ENCODE data around the gene SEPTIN5.

DNA sequence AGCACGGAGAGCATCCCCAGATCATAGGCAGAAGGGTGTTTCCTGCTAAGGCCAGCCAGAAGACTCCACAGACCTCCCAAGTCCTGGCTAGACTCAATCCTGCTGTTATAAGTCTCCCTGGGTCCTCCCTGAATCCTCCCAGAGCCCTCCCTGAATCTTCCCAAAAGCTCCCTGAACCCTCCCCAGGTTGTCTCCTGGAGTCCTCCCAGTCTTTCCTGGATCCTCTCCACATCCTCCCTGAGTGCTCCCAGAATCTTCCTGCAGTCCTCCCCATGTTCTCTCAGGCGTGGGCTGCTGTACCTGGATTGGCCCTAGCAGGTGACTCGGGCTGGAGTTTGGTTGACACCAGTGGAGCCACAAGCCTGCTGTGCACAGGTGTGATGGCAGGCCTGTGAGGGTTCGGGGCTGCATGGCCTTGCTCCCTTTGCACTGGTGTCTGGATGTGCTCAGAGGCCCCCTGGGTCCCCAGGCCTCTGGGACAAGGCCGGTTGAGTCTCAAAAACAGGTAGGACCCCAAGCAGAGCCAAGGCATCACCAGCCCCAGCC lies 20.6 kb downstream of the SEPTIN5 start:
- TF ChIP-seq ZFX (CRISPR knock-in tag; IDR thresholded peaks at IDR 0.05) (no peak), POLR2A (conservative IDR thresholded peaks at IDR 0.05) (no peak), POLR2AphosphoS5 (IDR thresholded peaks at IDR 0.05; ENCODE audit: control insufficient read depth, insufficient read depth, low read depth, low read length) (no peak), FOXO4 (CRISPR knock-in tag; IDR thresholded peaks at IDR 0.05) (no peak), VEZF1 (CRISPR knock-in tag; IDR thresholded peaks at IDR 0.05) (no peak), SIX5 (IDR thresholded peaks at IDR 0.05; ENCODE audit: borderline replicate concordance in 1 of 2, insufficient read depth in 1 of 2, low read depth in 1 of 2, low read length in 2 of 2) (no peak), ATF1 (CRISPR knock-in tag; IDR thresholded peaks at IDR 0.05) (no peak), ATF1 (tag; IDR thresholded peaks at IDR 0.05) (no peak), ELF1 (tag; IDR thresholded peaks at IDR 0.05) (no peak)
- TF ChIP-seq, protein P1, sequence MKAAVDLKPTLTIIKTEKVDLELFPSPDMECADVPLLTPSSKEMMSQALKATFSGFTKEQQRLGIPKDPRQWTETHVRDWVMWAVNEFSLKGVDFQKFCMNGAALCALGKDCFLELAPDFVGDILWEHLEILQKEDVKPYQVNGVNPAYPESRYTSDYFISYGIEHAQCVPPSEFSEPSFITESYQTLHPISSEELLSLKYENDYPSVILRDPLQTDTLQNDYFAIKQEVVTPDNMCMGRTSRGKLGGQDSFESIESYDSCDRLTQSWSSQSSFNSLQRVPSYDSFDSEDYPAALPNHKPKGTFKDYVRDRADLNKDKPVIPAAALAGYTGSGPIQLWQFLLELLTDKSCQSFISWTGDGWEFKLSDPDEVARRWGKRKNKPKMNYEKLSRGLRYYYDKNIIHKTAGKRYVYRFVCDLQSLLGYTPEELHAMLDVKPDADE (conservative IDR thresholded peaks at IDR 0.05; ENCODE audit: control insufficient read depth, low read depth, low read length), result no peak
- TF ChIP-seq, protein P2, sequence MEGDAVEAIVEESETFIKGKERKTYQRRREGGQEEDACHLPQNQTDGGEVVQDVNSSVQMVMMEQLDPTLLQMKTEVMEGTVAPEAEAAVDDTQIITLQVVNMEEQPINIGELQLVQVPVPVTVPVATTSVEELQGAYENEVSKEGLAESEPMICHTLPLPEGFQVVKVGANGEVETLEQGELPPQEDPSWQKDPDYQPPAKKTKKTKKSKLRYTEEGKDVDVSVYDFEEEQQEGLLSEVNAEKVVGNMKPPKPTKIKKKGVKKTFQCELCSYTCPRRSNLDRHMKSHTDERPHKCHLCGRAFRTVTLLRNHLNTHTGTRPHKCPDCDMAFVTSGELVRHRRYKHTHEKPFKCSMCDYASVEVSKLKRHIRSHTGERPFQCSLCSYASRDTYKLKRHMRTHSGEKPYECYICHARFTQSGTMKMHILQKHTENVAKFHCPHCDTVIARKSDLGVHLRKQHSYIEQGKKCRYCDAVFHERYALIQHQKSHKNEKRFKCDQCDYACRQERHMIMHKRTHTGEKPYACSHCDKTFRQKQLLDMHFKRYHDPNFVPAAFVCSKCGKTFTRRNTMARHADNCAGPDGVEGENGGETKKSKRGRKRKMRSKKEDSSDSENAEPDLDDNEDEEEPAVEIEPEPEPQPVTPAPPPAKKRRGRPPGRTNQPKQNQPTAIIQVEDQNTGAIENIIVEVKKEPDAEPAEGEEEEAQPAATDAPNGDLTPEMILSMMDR (IDR thresholded peaks at IDR 0.05 in 2 of 3, conservative IDR thresholded peaks at IDR 0.05 in 1 of 3; ENCODE audit: insufficient read depth in 2 of 3, low read depth in 1 of 3, low read length in 3 of 3), result no peak
- TF ChIP-seq, protein P3, sequence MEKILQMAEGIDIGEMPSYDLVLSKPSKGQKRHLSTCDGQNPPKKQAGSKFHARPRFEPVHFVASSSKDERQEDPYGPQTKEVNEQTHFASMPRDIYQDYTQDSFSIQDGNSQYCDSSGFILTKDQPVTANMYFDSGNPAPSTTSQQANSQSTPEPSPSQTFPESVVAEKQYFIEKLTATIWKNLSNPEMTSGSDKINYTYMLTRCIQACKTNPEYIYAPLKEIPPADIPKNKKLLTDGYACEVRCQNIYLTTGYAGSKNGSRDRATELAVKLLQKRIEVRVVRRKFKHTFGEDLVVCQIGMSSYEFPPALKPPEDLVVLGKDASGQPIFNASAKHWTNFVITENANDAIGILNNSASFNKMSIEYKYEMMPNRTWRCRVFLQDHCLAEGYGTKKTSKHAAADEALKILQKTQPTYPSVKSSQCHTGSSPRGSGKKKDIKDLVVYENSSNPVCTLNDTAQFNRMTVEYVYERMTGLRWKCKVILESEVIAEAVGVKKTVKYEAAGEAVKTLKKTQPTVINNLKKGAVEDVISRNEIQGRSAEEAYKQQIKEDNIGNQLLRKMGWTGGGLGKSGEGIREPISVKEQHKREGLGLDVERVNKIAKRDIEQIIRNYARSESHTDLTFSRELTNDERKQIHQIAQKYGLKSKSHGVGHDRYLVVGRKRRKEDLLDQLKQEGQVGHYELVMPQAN (IDR thresholded peaks at IDR 0.05; ENCODE audit: borderline replicate concordance), result no peak
